ENCODE measurements around the gene CTIF.

Gene CTIF

GRCh38 chr18:48795696-48796095 is 256.9 kb downstream of the CTIF start:
- no peak for DNase-seq

- DNase-seq: no peak
Measured at GRCh38 chr18:48796491-48797205, 257.8 kb downstream of the CTIF start.

- no peak for DNase-seq
Measured at GRCh38 chr18:48797841-48798255, 259.0 kb downstream of the CTIF start.

- no peak for DNase-seq
Measured at GRCh38 chr18:48798334-48799245, 259.8 kb downstream of the CTIF start.

GRCh38 chr18:48799724-48800315 is 261.0 kb downstream of the CTIF start:
- no peak for DNase-seq

- no peak for DNase-seq
Measured at GRCh38 chr18:48800466-48800865, 261.6 kb downstream of the CTIF start.

- no peak for DNase-seq
Measured at GRCh38 chr18:48800876-48801727, 262.3 kb downstream of the CTIF start.

GRCh38 chr18:48801728-48802542 is 263.1 kb downstream of the CTIF start:
- no peak for DNase-seq

- DNase-seq: no peak
Measured at GRCh38 chr18:48802543-48803290, 263.9 kb downstream of the CTIF start.

GRCh38 chr18:48803518-48803917 is 264.7 kb downstream of the CTIF start:
- no peak for DNase-seq

GRCh38 chr18:48803951-48804855 is 265.4 kb downstream of the CTIF start:
- no peak for DNase-seq

GRCh38 chr18:48804856-48805610 is 266.2 kb downstream of the CTIF start:
- no peak for DNase-seq

GRCh38 chr18:48805826-48806535 is 267.1 kb downstream of the CTIF start:
- no peak for DNase-seq

GRCh38 chr18:48806551-48807261 is 267.9 kb downstream of the CTIF start:
- DNase-seq: no peak

GRCh38 chr18:48808476-48808875 is 269.6 kb downstream of the CTIF start:
- no peak for DNase-seq

GRCh38 chr18:48809365-48809764 is 270.5 kb downstream of the CTIF start:
- DNase-seq: no peak

GRCh38 chr18:48810805-48811204 is 272.0 kb downstream of the CTIF start:
- no peak for DNase-seq

GRCh38 chr18:48811401-48811800 is 272.6 kb downstream of the CTIF start:
- no peak for DNase-seq
